NCI-H345 treated with DMSO at 0.1 percent for 48 hours (cell line): ENCODE data around the gene KDR.

Source experiments
- DNase-seq: peaks from one replicate; lab custom pipeline; 2025; ENCODE audit not compliant: unreplicated experiment; lab: John Stamatoyannopoulos, UW

KDR gene

GRCh38 chr4:55080174-55080865 lies 45.1 kb downstream of the KDR start:
- DNase-seq = no peak

GRCh38 chr4:55079451-55080173 lies 45.8 kb downstream of the KDR start:
- no peak for DNase-seq

GRCh38 chr4:55078987-55079386 lies 46.4 kb downstream of the KDR start:
- DNase-seq = no peak

GRCh38 chr4:55077577-55077976 lies 47.8 kb downstream of the KDR start:
- no peak for DNase-seq

- no peak for DNase-seq
These were observed 49.3 kb downstream of the KDR start for GRCh38 chr4:55075823-55076716.

- no peak for DNase-seq
These were observed 50.0 kb downstream of the KDR start for GRCh38 chr4:55075376-55075775.

GRCh38 chr4:55074386-55074785 lies 51.0 kb downstream of the KDR start:
- no peak for DNase-seq

GRCh38 chr4:55071951-55072350 lies 53.4 kb downstream of the KDR start:
- DNase-seq = no peak

GRCh38 chr4:55069248-55069647 lies 56.1 kb downstream of the KDR start:
- no peak for DNase-seq

GRCh38 chr4:55068522-55068921 lies 56.9 kb downstream of the KDR start:
- DNase-seq = no peak

GRCh38 chr4:55066018-55066417 lies 59.4 kb downstream of the KDR start:
- DNase-seq = no peak

- no peak for DNase-seq
These were observed 69.9 kb downstream of the KDR start for GRCh38 chr4:55055529-55055928.

- DNase-seq = no peak
These were observed 73.9 kb downstream of the KDR start for GRCh38 chr4:55051532-55051931.

GRCh38 chr4:55050418-55050950 lies 74.9 kb downstream of the KDR start:
- no peak for DNase-seq

- no peak for DNase-seq
These were observed 87.1 kb downstream of the KDR start for GRCh38 chr4:55038176-55038890.

- no peak for DNase-seq
These were observed 87.7 kb downstream of the KDR start for GRCh38 chr4:55037728-55038127.

- no peak for DNase-seq
These were observed 89.0 kb downstream of the KDR start for GRCh38 chr4:55036405-55036804.

- DNase-seq = no peak
These were observed 89.5 kb downstream of the KDR start for GRCh38 chr4:55035892-55036291.

GRCh38 chr4:55033296-55033695 lies 92.1 kb downstream of the KDR start:
- peak; percentile 11 for DNase-seq

GRCh38 chr4:55032788-55033187 lies 92.6 kb downstream of the KDR start:
- no peak for DNase-seq

GRCh38 chr4:55032179-55032578 lies 93.2 kb downstream of the KDR start:
- DNase-seq = no peak
